ENCODE data around the gene SOX18.

GRCh38 chr20:64096535-64096934 lies 47.1 kb upstream of the SOX18 start:
- no peak for TF ChIP-seq ZFP62 (CRISPR knock-in tag; IDR thresholded peaks at IDR 0.05)
- no peak for TF ChIP-seq FOSL2 (CRISPR knock-in tag; IDR thresholded peaks at IDR 0.05)
- TF ChIP-seq ZNF354B (CRISPR knock-in tag; IDR thresholded peaks at IDR 0.05), result no peak
- TF ChIP-seq CEBPB (IDR thresholded peaks at IDR 0.05; ENCODE audit: borderline replicate concordance, low read depth, low read length), result no peak
- TF ChIP-seq GMEB1 (CRISPR knock-in tag; IDR thresholded peaks at IDR 0.05; ENCODE audit: borderline replicate concordance), result no peak

Measured in HepG2 (cell line).